Measurements from ENCODE around the gene HEXIM2.

DNA sequence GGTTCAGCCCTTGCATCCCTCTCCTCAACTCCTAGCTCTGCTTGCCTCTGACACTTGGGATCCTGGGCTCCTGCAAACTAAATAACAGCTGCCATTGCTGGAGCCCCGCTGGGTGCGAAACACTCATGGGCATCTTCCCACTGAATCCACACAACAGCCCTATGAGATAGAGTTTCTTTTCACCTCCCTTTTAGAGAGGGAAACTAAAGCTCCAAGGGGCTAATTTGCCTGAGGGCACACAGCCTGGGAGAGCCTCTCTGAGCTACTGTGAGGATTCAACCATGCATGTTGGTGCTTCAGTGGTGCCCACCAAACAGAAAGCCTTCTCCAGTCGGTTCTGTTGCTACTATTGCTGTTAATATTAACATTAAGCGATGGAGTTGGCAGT lies 22.1 kb upstream of the HEXIM2 start:
- no peak for TF ChIP-seq ZNF274 (IDR thresholded peaks at IDR 0.05; ENCODE audit: low read depth, low read length)
- TF ChIP-seq YY1 (IDR thresholded peaks at IDR 0.05; ENCODE audit: insufficient read depth, insufficient read length) = no peak
- TF ChIP-seq SUZ12 (IDR thresholded peaks at IDR 0.05; ENCODE audit: extremely low read depth, insufficient read depth, insufficient read length) = no peak

All from NT2/D1 (cell line).